Measurements from ENCODE around the gene ACSM6.

The ACSM6 gene

GRCh38 chr10:95245425-95246055, 51.5 kb downstream of the ACSM6 start:
- no peak for DNase-seq (ENCODE audit: low read depth)

- DNase-seq (ENCODE audit: low read depth): peak; percentile 88
Observed at GRCh38 chr10:95246582-95247051, 52.6 kb downstream of the ACSM6 start.

DNA sequence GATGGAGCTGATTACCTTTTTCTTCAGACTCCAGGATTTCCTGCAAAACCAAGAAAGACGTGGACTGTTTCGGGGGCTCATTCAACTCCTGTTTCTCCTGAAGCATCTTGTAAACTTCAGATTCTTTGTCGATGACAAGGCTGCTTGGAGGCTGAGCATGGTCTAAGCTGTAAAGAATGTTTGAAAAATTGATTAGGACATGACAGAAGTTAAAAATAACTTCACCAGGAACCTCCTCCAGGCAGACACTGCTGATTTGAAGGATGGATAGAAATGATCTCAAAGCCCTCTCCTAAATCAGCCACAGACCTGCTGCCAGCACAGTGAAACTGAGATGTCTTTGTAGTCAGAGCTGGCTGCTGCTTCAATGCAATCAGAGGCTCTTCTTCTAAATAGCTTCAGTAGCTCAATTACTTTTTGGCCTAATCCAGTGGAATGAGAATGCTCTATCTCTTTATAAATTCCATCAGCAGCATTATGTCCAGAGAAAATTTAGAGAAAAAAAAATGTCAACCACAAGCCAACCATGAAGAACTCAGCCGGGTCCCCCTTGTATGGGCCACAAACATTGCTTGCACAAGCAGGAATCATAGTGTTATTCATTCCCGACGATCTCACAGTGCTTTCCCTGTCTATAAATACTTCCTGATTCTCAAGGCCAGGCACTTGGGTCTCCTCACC, 53.3 kb downstream of the ACSM6 start:
- peak; percentile 94 for DNase-seq (ENCODE audit: low read depth)

GRCh38 chr10:95247881-95248583, 54.0 kb downstream of the ACSM6 start:
- peak; percentile 21 for DNase-seq (ENCODE audit: low read depth)

- DNase-seq (ENCODE audit: low read depth): no peak
Observed at GRCh38 chr10:95248989-95249388, 55.0 kb downstream of the ACSM6 start.

DNA sequence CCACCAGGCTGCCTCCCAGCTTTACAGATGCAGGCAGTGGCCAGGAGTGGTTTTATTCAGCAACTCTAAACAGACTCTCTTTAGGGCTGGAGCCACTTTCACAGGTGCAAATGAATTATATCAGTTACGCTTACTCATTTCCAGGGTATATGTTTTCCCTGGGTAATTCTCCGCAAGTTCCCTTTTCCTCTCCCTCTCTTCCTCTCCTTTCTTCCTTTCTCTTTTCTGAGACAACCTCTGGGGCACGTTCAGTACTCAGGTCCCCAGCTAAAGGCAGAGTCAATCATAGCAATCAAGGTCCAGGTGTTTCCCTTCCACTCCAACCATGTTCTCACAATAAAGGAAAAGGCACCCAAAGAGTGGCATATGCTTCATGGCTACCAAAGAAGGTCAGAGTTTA, 55.4 kb downstream of the ACSM6 start:
- DNase-seq (ENCODE audit: low read depth): no peak

GRCh38 chr10:95250856-95251255, 56.8 kb downstream of the ACSM6 start:
- no peak for DNase-seq (ENCODE audit: low read depth)

- no peak for DNase-seq (ENCODE audit: low read depth)
Observed at GRCh38 chr10:95253007-95253406, 59.0 kb downstream of the ACSM6 start.

GRCh38 chr10:95253686-95254085, 59.6 kb downstream of the ACSM6 start:
- DNase-seq (ENCODE audit: low read depth): no peak

DNA sequence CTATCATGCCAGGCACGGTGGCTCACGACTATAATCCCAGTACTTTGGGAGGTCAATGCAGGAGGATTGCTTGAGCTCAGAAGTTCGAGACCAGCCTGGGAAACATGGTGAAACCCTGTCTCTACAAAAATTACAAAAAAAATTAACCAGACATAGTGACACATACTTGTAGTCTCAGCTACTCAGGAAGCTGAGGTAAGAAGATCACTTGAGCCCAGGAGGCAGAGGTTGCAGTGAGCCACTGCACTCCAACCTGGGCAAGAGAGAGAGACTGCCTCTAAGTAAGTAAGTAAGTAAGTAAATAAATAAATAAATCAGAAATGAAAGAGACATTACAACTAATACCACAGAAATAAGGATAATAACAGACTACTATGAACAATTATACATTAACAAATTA, 60.6 kb downstream of the ACSM6 start:
- peak; percentile 41 for DNase-seq (ENCODE audit: low read depth)

- no peak for DNase-seq (ENCODE audit: low read depth)
Observed at GRCh38 chr10:95256268-95256667, 62.2 kb downstream of the ACSM6 start.

- DNase-seq (ENCODE audit: low read depth): no peak
Observed at GRCh38 chr10:95257849-95258248, 63.8 kb downstream of the ACSM6 start.

DNA sequence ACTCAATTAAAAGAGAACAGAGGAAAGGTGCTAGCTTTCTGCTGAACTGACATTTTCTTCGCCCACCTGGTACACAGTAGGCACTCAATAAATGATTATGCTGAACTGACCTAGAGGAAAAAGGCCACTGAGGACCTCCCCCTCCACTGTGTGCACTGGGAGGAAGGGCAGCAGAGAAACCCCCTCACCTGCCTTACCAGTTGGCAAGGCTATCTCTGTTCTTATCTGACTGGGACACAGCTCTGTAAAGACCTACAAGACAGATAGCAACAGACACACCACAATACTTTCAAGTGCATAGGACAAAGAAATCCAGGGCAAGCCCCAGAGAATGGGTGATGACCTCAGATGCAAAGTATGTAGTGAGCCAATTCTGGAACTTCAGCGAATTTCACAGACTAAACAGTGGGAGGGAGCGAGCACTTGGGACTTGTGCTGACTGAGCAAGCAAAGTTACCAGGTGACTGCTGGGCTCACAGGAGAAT, 66.4 kb downstream of the ACSM6 start:
- DNase-seq (ENCODE audit: low read depth): peak; percentile 96

GRCh38 chr10:95260909-95261552, 67.0 kb downstream of the ACSM6 start:
- DNase-seq (ENCODE audit: low read depth): peak; percentile 85

- no peak for DNase-seq (ENCODE audit: low read depth)
Observed at GRCh38 chr10:95261926-95262325, 67.9 kb downstream of the ACSM6 start.

GRCh38 chr10:95262763-95263518, 68.9 kb downstream of the ACSM6 start:
- DNase-seq (ENCODE audit: low read depth): no peak

DNA sequence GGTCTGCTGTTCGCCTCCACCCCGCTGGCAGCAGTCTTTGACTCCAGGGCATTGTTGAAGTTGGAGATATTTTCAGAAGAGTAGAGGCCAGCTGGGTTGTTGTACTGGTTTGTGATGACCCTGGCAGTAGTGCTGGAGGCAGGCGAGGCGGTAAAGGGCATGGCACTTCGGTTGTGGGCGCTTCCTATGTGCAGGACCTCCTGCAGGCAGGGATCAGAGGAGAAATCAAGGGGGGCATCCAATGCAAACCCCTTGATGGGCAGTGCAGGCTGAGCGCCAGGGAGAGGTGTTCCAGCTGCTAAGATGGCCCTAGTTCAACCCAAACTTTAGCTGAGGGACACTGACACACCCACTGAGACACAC, 69.8 kb downstream of the ACSM6 start:
- DNase-seq (ENCODE audit: low read depth): no peak

DNA sequence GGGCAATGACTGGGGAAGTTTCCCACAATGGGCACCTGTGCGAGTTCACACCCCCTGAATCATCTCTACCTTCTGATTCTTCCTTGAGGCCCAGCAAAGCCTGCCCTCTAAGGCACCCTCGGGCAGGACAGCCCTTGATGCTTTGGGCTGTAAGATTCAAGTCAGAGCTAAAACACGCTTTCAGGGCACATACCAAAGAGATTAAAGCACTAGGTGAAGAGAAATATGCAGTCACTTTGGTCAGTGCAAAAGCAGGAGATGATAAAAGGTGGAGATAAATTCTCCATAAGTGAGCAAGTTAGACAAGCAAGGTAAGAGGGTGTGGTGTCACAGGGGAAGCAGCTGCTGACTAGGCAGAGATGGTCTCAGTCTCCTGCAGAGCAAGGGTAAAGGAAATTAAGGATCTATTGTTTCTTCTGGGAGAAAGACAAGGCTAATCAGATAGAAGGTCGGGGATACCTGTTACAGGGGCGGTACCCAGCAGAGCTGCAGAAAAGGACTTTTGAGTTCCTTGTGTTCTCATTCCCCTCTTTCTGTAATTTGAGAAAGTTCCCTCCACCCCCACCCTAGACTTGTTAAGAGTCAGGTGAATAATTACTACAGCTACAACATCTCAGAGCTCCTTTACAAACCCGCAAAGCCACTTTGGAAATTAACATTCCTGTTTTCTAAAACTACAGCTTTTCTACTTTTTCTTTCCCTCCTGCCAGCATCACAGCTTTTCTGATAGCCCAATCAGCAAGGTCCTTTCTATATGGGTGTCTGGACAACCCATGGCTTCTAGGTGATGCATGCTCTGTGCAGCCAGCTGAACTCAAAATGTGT, 70.4 kb downstream of the ACSM6 start:
- DNase-seq (ENCODE audit: low read depth): peak; percentile 27

DNA sequence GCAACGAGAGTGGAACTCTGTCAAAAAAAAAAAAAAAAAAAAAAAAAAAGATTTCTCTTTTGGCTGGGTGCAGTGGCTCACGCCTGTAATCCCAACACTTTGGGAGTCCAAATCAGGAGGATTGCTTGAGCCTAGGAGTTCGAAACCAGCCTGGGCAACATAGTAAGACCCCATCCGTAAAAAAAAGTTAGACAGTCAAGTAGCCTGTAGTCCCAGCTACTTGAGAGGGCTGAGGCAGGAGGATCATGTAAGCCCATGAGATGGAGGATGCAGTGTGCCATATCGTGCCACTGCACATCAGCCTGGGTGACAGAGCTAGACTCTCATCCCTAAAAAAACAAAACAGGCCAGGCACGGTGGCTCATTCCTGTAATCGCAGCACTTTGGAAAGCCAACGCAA, 71.5 kb downstream of the ACSM6 start:
- DNase-seq (ENCODE audit: low read depth): no peak

DNA sequence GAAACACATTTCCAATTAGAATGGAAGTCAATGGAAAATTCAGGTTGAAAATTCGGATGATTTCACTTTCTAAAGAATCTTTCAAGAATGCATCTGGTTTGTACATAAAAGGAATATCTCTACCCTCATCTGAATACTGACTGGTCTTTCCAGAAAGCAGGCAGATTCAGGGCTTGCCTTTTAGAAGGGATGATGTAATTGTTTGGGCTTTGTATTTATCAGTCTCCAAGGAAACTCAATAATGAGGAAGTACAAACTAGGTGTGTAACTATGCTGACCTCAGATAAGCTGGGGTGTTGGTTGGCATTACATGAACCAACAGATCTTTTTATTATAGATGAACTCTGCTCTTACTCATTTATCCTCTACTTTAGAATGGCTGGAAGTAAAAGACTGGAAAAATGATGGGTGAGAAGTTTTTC, 72.6 kb downstream of the ACSM6 start:
- peak; percentile 87 for DNase-seq (ENCODE audit: low read depth)

GRCh38 chr10:95267251-95267650, 73.2 kb downstream of the ACSM6 start:
- no peak for DNase-seq (ENCODE audit: low read depth)
